MCF 10A (cell line): Measurements from ENCODE around the gene ECEL1. TPM values are rescaled to one million over a fixed set of nuclear protein-coding genes. Genes with fewer than 3 reads are reported as not detected.

Source experiments
- BruUV-seq: library from RNA; stranded (reverse); fragments of 400-500 nt; replicated peaks from 2 replicates; lab custom pipeline; 2021; lab: Mats Ljungman, UMichigan
- CTCF ChIA-PET: fragments of 300-600 bp; sonication (Branson Sonifier 250); formaldehyde crosslinking; extraction: SDS; loops from one replicate; lab custom pipeline; 2021; ENCODE audit warnings: antibody characterized with exemption, inconsistent platforms; lab: Yijun Ruan, JAX
- POLR2A ChIA-PET: fragments of 300-600, 350-650 bp; sonication (Branson Sonifier 250); formaldehyde crosslinking; extraction: SDS; loops from one replicate; lab custom pipeline; 2020; ENCODE audit warnings: antibody characterized with exemption, inconsistent platforms; lab: Yijun Ruan, JAX
- DNase-seq: peaks from one replicate; pipeline ENCODE4 v3.0.0-alpha.2; 2018; ENCODE audit not compliant: unreplicated experiment
- H3K27ac Mint-ChIP-seq: one replicate; pipeline ENCODE4 v1.8.0; 2022; ENCODE audit warnings: mild to moderate bottlenecking, low read depth, mixed read lengths; ENCODE audit not compliant: unreplicated experiment
- H3K27me3 Mint-ChIP-seq: one replicate; pipeline ENCODE4 v1.8.0; 2022; ENCODE audit warnings: mixed read lengths; ENCODE audit not compliant: insufficient read depth, unreplicated experiment
- H3K36me3 Mint-ChIP-seq: one replicate; pipeline ENCODE4 v1.8.0; 2022; ENCODE audit warnings: mild to moderate bottlenecking, moderate library complexity, mixed read lengths; ENCODE audit not compliant: insufficient read depth, unreplicated experiment
- H3K4me1 Mint-ChIP-seq: one replicate; pipeline ENCODE4 v1.8.0; 2022; ENCODE audit warnings: mixed read lengths; ENCODE audit not compliant: insufficient read depth, unreplicated experiment
- H3K4me3 Mint-ChIP-seq: one replicate; pipeline ENCODE4 v1.8.0; 2022; ENCODE audit warnings: mild to moderate bottlenecking, moderate library complexity, mixed read lengths; ENCODE audit not compliant: unreplicated experiment
- H3K9me3 Mint-ChIP-seq: one replicate; pipeline ENCODE4 v1.8.0; 2022; ENCODE audit warnings: mixed read lengths; ENCODE audit not compliant: unreplicated experiment
- intact Hi-C: fragments of 100-400 bp; cut with micrococcal nuclease; formaldehyde crosslinking; loops from 2 replicates; pipeline ENCODE4 v1.14.1; 2022
- total RNA-seq: library from RNA; stranded (reverse); gene quantifications from 2 replicates; pipeline ENCODE4 v1.2.3, GENCODE V29; 2022
- TF ChIP-seq, protein P1 (sequence below): fragments of 200-600 bp; IDR thresholded peaks from one replicate; pipeline ENCODE4 v1.8.0; 2022; ENCODE audit warnings: antibody characterized with exemption, mild to moderate bottlenecking; ENCODE audit not compliant: unreplicated experiment

ECEL1 gene
- total RNA-seq, 1 experiment from 2014 or later: not detected

DNA sequence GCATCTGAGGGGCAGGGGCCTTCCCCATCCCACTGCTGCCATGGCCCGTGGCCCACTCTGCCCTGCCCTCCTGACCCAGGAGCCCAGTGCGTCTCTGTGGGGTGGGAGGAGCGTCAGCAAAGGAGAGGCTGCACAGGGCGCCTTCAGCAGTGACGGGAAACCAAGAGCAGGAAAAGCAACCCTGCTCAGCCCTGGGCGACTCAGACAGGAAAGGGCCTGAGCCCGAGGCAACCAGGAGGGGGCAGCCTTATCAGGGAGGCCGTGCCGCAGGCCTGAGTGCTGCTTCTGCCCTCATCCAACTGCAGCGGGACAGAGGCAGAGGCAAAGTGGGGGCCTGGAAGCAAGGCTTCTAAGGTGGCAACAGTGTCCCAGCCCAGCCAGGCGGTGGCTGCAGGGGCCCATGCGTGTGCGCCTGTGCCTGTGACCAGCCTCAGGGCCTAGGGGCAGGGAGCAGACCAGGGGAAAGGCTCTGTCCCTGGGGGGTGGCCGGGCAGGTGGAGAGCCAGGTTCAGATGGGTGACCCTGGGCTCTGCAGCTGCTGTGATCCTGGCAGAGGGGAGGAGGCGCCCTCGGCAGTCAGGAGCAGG is 54.9 kb downstream of the ECEL1 start:
- Mint-ChIP-seq H3K27ac (no peak overlapping the region), H3K27me3 (peaks cover 10% of the 10 kb centered on the region), H3K9me3 (no peaks in the 10 kb centered on the region), H3K4me3 (no peak overlapping the region), H3K36me3 (no peaks in the 10 kb centered on the region), H3K4me1 (no peaks in the 10 kb centered on the region)
- intact Hi-C loops: no loop called here
- BruUV-seq: no TSS peak
- ChIA-PET CTCF (interaction anchor here (0.9 kb wide), 1 partner anchor 525 kb away, joined by 4 read pairs; no protein-coding TSS in a partner anchor), POLR2A (no interaction called here)
- TF ChIP-seq, protein P1, sequence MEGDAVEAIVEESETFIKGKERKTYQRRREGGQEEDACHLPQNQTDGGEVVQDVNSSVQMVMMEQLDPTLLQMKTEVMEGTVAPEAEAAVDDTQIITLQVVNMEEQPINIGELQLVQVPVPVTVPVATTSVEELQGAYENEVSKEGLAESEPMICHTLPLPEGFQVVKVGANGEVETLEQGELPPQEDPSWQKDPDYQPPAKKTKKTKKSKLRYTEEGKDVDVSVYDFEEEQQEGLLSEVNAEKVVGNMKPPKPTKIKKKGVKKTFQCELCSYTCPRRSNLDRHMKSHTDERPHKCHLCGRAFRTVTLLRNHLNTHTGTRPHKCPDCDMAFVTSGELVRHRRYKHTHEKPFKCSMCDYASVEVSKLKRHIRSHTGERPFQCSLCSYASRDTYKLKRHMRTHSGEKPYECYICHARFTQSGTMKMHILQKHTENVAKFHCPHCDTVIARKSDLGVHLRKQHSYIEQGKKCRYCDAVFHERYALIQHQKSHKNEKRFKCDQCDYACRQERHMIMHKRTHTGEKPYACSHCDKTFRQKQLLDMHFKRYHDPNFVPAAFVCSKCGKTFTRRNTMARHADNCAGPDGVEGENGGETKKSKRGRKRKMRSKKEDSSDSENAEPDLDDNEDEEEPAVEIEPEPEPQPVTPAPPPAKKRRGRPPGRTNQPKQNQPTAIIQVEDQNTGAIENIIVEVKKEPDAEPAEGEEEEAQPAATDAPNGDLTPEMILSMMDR: no peak
- no peak for DNase-seq

DNA sequence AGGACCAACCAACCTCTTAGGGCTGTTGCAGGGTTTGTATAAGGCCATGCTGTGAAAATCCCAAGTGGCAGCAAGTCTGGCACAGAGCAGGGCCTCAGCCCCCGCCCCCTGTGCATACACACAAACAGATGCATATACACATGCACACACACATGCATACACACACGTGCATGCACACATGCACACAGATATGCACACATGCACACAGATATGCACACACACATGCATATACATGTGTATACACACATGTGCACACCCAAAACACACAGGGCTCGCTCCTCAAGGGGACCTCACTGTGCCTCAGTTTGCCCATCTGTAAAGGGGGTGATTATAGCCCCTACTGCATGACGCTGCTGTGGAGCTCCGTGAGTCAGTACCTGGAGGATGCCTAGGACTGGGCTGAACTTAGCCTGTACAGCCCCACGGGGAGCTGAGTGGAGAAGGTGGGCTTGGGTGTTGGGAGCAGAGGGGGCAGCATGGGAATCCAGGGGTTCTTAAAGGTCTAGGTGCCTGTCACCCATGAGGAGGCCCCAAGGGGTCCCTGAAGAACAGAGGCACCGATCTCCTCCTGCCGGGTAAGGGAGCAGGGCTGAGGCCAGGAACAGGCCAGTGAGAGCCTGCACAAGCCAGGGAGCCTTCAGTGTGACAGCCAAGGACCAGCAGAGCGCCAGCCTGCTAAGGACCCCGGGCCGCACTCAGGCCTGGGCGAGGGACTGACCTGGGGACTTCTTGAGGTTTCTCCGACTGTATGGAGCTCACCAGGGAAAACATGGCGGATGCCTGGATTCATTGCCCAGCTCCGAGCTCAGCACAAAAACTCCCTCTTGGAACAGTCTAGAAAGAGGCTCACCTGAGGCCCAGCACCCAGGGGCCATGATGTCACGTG is 55.7 kb downstream of the ECEL1 start:
- Mint-ChIP-seq H3K27me3 (peaks cover 10% of the 10 kb centered on the region), H3K27ac (no peak overlapping the region), H3K4me1 (no peaks in the 10 kb centered on the region), H3K4me3 (no peak overlapping the region), H3K9me3 (no peaks in the 10 kb centered on the region), H3K36me3 (no peaks in the 10 kb centered on the region)
- TF ChIP-seq, protein P1: no peak
- CTCF ChIA-PET: interaction anchor here (0.6 to 0.9 kb wide), 2 partner anchors 524 to 541 kb away, joined by 3 to 4 read pairs; no protein-coding TSS in a partner anchor
- no peak for DNase-seq
- intact Hi-C loops: no loop called here
- BruUV-seq: no TSS peak
- POLR2A ChIA-PET: no interaction called here

Other genes starting within 250 kb of the ECEL1 start
- gene ALPP, start 109.1 kb downstream of the ECEL1 start, total RNA-seq: 0.35 and 0.64 TPM in 2 replicates
- gene ALPG, start 81.0 kb downstream of the ECEL1 start, total RNA-seq: not detected in 2 replicates
- gene ALPI, start 31.7 kb downstream of the ECEL1 start, total RNA-seq: not detected in 2 replicates
- gene PRSS56, start 32.6 kb upstream of the ECEL1 start, total RNA-seq: not detected in 2 replicates
- gene CHRND, start 38.3 kb upstream of the ECEL1 start, total RNA-seq: not detected in 2 replicates
- gene CHRNG, start 51.9 kb upstream of the ECEL1 start, total RNA-seq: not detected in 2 replicates
- 4.9 and 5.2 TPM in 2 replicates for gene TIGD1, start 62.7 kb upstream of the ECEL1 start, total RNA-seq
- gene EIF4E2, start 62.9 kb upstream of the ECEL1 start, total RNA-seq: 51.7 and 52.8 TPM in 2 replicates
- gene EFHD1, start 145.8 kb upstream of the ECEL1 start, total RNA-seq: not detected in 2 replicates
- 71.1 and 90.3 TPM in 2 replicates for gene GIGYF2, start 209.5 kb upstream of the ECEL1 start, total RNA-seq